Activated CD4-positive, alpha-beta T cell treated with anti-CD3 and anti-CD28 coated beads for 4 hours (primary cell): Measurements from ENCODE around the gene GALNT18.

Experiments
- DNase-seq, 2 donors: peaks; one replicate each; pipeline ENCODE4 v3.0.0-alpha.2; 2020

The GALNT18 gene

GRCh38 chr11:11294551-11294855 is 327.3 kb downstream of the GALNT18 start:
- DNase-seq: no peak

GRCh38 chr11:11293798-11294550 is 327.8 kb downstream of the GALNT18 start:
- DNase-seq: no peak

- DNase-seq: no peak
Observed at GRCh38 chr11:11292839-11293238, 329.0 kb downstream of the GALNT18 start.

- no peak for DNase-seq
Observed at GRCh38 chr11:11291041-11292015, 330.5 kb downstream of the GALNT18 start.

GRCh38 chr11:11290354-11290753 is 331.5 kb downstream of the GALNT18 start:
- no peak for DNase-seq

GRCh38 chr11:11289669-11290068 is 332.1 kb downstream of the GALNT18 start:
- no peak for DNase-seq

GRCh38 chr11:11288972-11289616 is 332.7 kb downstream of the GALNT18 start:
- no peak for DNase-seq

- no peak for DNase-seq
Observed at GRCh38 chr11:11284481-11284880, 337.3 kb downstream of the GALNT18 start.

- DNase-seq: no peak
Observed at GRCh38 chr11:11281626-11282025, 340.2 kb downstream of the GALNT18 start.

- no peak for DNase-seq
Observed at GRCh38 chr11:11280826-11281225, 341.0 kb downstream of the GALNT18 start.

- no peak for DNase-seq
Observed at GRCh38 chr11:11279956-11280689, 341.7 kb downstream of the GALNT18 start.

GRCh38 chr11:11272254-11272653 is 349.6 kb downstream of the GALNT18 start:
- DNase-seq: no peak

GRCh38 chr11:11270236-11270775 is 351.5 kb downstream of the GALNT18 start:
- DNase-seq: no peak

- no peak for DNase-seq
Observed at GRCh38 chr11:11268706-11269105, 353.1 kb downstream of the GALNT18 start.

- no peak for DNase-seq
Observed at GRCh38 chr11:11268119-11268518, 353.7 kb downstream of the GALNT18 start.

GRCh38 chr11:11267312-11267711 is 354.5 kb downstream of the GALNT18 start:
- DNase-seq: no peak

- peak; percentile 32 to 54 for DNase-seq
Observed at GRCh38 chr11:11265994-11266606, 355.7 kb downstream of the GALNT18 start.

GRCh38 chr11:11265320-11265719 is 356.5 kb downstream of the GALNT18 start:
- no peak for DNase-seq

GRCh38 chr11:11263238-11264005 is 358.4 kb downstream of the GALNT18 start:
- no peak for DNase-seq

- no peak for DNase-seq
Observed at GRCh38 chr11:11262171-11262920, 359.5 kb downstream of the GALNT18 start.
